Measurements from ENCODE around the gene U2AF1L4. TPM values are rescaled to one million over a fixed set of nuclear protein-coding genes. Genes with fewer than 3 reads are reported as not detected.

Gene U2AF1L4
- total RNA-seq, 1 experiment from 2014 or later = 37.5 TPM

- Mint-ChIP-seq H3K4me3 (ENCODE audit: unreplicated experiment) (no peak overlapping the region), H3K4me1 (ENCODE audit: insufficient read depth, unreplicated experiment) (no peaks in the 10 kb centered on the region), H3K36me3 (ENCODE audit: insufficient read depth, unreplicated experiment) (no peaks in the 10 kb centered on the region), H3K9me3 (ENCODE audit: unreplicated experiment) (no peaks in the 10 kb centered on the region), H3K27me3 (ENCODE audit: insufficient read depth, unreplicated experiment) (peaks cover 16% of the 10 kb centered on the region), H3K27ac (ENCODE audit: low read depth, unreplicated experiment) (no peak overlapping the region)
- no TSS peak for BruUV-seq (replicated peaks)
- POLR2A ChIA-PET = no interaction called here
- TF ChIP-seq CTCF (IDR thresholded peaks at IDR 0.05; ENCODE audit: unreplicated experiment) = no peak
- no peak for DNase-seq (ENCODE audit: unreplicated experiment)
- CTCF ChIA-PET = no interaction called here
- intact Hi-C loops (cut with micrococcal nuclease) = no loop called here
Measured at GRCh38 chr19:35792312-35792711, 47.1 kb upstream of the U2AF1L4 start.

GRCh38 chr19:35791814-35792279 is 46.6 kb upstream of the U2AF1L4 start:
- Mint-ChIP-seq H3K36me3 (ENCODE audit: insufficient read depth, unreplicated experiment) (no peaks in the 10 kb centered on the region), H3K27ac (ENCODE audit: low read depth, unreplicated experiment) (no peak overlapping the region), H3K4me3 (ENCODE audit: unreplicated experiment) (no peak overlapping the region), H3K4me1 (ENCODE audit: insufficient read depth, unreplicated experiment) (no peaks in the 10 kb centered on the region), H3K9me3 (ENCODE audit: unreplicated experiment) (no peaks in the 10 kb centered on the region), H3K27me3 (ENCODE audit: insufficient read depth, unreplicated experiment) (peaks cover 11% of the 10 kb centered on the region)
- BruUV-seq (replicated peaks) = no TSS peak
- ChIA-PET CTCF (no interaction called here), POLR2A (no interaction called here)
- no peak for TF ChIP-seq CTCF (IDR thresholded peaks at IDR 0.05; ENCODE audit: unreplicated experiment)
- no peak for DNase-seq (ENCODE audit: unreplicated experiment)
- intact Hi-C loops (cut with micrococcal nuclease) = no loop called here

- Mint-ChIP-seq H3K4me1 (ENCODE audit: insufficient read depth, unreplicated experiment) (no peaks in the 10 kb centered on the region), H3K27ac (ENCODE audit: low read depth, unreplicated experiment) (no peak overlapping the region)
- CTCF ChIA-PET = no interaction called here
Measured at GRCh38 chr19:35790981-35791813, 46.0 kb upstream of the U2AF1L4 start.

More at GRCh38 chr19:35790981-35791813, 46.0 kb upstream of the U2AF1L4 start:
- no peaks in the 10 kb centered on the region for H3K36me3 Mint-ChIP-seq (ENCODE audit: insufficient read depth, unreplicated experiment)
- POLR2A ChIA-PET = no interaction called here
- no peak overlapping the region for H3K4me3 Mint-ChIP-seq (ENCODE audit: unreplicated experiment)
- H3K9me3 Mint-ChIP-seq (ENCODE audit: unreplicated experiment) = no peaks in the 10 kb centered on the region
- peaks cover 4% of the 10 kb centered on the region for H3K27me3 Mint-ChIP-seq (ENCODE audit: insufficient read depth, unreplicated experiment)
- intact Hi-C loops (cut with micrococcal nuclease) = no loop called here
- no peak for DNase-seq (ENCODE audit: unreplicated experiment)
- no TSS peak for BruUV-seq (replicated peaks)
- TF ChIP-seq CTCF (IDR thresholded peaks at IDR 0.05; ENCODE audit: unreplicated experiment) = no peak

All from MCF 10A (cell line).